A204.1 (cell line): ENCODE data around the gene LOXHD1.

Experiments used
- FAIRE-seq: peaks from 2 replicates; lab custom pipeline; 2012; peaks lifted over from hg19 to GRCh38; lab: Jason Lieb, UNC

Gene LOXHD1

GRCh38 chr18:46574000-46574742, 82.8 kb downstream of the LOXHD1 start:
- no peak for FAIRE-seq

DNA sequence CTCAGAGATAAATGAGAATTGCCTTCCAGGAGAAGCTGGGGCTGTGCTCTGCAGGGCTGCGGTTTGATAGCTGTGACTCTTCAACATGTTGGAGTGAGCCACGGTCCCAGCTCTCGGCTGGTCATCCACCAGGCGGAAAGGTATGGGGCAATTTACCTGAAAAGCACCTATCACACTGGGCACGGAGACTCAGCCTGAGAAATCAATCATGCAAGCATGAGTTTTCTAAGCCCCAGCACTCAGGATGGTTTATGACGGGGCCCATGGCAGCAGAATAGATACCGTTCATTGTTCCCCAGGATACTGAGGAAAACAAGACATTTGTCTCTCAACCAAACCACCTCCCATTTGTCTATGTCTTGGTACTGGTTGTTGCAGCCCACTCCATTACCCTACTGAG, 83.9 kb downstream of the LOXHD1 start:
- FAIRE-seq: no peak

DNA sequence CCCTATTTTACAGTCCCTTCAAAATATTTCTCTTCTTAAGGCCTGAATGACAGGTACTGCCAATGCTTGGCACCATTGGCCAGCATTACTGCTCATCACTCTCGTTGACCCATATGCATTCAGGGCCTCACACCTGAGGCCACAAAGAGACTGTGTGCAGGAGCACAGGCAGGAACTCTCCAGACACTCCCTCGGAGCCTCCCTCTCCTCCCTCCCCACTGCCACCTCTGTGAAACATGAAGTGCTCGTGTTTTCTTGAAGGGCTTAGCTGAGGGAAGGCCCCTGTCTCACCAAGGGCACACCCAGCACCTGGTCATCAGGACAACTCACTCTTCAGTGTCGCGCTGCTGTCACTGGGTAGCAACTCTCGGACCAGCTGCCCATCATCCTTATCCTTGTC, 85.3 kb downstream of the LOXHD1 start:
- FAIRE-seq: no peak

DNA sequence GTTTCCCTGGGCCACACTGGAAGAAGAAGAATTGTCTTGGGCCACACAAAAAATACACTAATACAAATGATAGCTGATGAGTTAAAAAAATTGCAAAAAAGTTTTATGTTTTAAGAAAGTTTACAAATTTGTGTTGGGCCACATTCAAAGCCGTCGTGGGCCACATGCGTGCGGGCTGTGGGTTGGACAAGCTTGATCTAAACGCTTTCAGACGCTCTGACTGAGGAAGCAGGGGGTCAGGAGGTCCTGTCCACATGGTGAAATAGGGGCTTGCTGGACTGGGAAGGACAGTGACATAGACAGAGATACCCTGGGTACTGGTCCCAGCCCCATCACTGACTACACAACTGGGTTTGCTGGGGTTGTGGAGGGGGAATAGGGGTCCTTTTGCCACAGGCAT, 86.4 kb downstream of the LOXHD1 start:
- no peak for FAIRE-seq

DNA sequence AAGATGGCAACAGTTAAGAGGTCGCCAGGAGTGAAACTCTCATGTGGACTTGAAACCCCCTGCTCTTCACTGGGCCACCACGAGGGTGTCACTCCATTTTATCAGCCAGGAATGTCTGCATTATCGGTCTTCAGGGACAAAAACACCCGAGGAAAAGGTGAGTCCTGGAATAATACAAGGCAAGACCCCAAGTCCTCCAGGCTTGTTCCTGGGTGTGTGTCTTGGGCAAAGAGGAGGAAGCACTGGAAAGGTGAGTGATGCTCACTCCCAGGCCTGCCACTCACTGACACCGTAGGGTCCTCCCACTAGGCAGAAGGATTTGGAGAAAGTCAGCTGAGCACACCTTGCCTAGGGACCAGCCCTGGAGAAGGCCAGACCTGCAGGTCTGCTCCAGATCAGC, 86.9 kb downstream of the LOXHD1 start:
- no peak for FAIRE-seq

- no peak for FAIRE-seq
These were observed 87.8 kb downstream of the LOXHD1 start for GRCh38 chr18:46569211-46569610.

DNA sequence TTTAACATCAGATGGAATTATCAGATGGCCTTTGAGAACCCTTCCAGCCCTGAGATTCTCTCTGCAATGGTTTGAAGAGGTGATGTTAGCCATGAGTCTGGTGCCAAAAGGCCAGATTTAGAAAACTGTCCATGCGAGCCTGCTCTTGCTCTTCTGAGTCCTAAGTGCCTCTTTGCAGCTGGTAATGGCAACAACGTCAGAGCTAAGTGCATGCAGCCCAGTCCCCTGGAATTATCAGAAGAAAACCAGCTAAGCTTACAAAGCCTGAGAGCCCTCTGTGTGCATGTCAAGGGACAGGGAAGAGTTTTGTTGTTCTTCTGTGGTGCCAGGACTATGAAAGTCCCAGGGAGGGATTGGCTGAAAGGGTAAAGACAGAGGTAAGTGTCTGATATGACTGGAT, 89.8 kb downstream of the LOXHD1 start:
- no peak for FAIRE-seq

DNA sequence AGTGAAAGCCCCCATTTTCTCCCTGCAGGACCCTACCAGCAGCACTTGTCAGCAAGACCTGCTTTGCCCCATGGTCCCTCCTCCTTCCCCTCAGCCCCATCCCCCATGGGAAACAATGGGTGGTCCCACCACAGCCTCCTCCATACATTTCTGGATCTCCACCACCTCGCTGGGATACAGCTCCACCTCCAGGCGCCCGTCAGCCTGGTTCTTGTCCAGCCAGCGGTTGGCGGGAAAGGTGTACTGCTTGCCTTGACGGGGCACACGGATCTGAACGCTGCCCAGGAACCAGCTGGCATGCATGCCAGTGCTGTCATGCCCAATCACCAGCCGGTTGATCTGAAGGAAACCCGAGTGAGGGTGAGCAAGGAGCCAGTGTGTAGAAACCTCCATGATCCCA, 90.9 kb downstream of the LOXHD1 start:
- no peak for FAIRE-seq

- no peak for FAIRE-seq
These were observed 91.8 kb downstream of the LOXHD1 start for GRCh38 chr18:46565256-46565655.

DNA sequence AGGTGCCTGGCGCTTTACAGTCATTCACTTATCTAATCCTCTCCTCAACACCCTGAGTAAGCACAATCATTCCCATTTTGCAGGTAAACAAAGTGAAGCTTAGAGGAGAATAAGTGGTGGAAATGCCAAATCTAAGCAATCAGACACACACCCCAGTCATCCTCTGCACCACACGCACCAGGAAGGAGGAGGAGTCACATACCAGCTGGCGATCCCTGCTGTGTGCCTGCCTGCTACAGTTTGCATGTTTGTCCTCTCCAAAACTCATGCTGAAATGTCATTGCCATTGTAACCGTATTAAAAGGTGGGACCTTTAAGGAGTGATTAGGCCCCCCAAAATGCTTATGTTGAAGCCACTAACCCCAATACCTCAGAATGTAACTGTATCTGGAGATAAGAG, 93.7 kb downstream of the LOXHD1 start:
- no peak for FAIRE-seq

- no peak for FAIRE-seq
These were observed 94.3 kb downstream of the LOXHD1 start for GRCh38 chr18:46562674-46563192.

DNA sequence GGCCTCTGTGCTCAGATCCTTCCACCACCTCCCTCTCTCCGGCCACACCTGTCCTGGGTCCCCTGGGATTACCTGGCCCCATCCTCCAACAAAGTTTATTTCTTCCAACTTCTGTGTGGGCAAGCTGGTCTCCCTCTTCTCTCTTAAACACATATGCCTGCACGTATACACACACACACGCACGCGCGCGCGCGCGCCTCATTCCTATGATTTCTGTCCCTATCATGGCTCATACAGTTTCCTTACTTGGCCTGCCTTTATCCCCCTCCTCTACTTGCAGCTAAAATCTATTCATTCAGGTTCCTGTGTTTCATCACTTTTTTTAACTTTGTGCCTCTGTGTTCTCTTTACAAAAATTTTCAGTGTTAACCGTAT, 96.4 kb downstream of the LOXHD1 start:
- FAIRE-seq: no peak

- FAIRE-seq: no peak
These were observed 96.9 kb downstream of the LOXHD1 start for GRCh38 chr18:46559946-46560670.

DNA sequence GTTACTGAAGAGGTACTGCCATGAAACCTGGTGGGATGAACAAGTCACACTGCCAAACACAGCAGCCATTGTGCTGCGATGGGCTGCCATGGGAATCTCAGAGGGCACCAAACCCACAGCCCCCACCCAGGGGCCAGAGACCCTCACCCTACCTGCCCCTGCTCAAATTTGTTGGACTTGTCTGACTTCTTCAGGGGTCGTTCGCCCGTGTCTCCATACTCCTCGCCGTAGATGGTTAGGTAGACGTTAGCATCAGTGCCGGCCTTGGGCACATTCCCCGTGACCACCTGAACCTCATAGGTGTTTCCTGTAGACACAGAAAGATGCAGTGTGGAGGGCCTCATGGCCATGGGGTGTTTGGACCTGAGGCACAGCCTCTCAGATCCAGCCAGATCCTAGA, 97.7 kb downstream of the LOXHD1 start:
- FAIRE-seq: no peak

DNA sequence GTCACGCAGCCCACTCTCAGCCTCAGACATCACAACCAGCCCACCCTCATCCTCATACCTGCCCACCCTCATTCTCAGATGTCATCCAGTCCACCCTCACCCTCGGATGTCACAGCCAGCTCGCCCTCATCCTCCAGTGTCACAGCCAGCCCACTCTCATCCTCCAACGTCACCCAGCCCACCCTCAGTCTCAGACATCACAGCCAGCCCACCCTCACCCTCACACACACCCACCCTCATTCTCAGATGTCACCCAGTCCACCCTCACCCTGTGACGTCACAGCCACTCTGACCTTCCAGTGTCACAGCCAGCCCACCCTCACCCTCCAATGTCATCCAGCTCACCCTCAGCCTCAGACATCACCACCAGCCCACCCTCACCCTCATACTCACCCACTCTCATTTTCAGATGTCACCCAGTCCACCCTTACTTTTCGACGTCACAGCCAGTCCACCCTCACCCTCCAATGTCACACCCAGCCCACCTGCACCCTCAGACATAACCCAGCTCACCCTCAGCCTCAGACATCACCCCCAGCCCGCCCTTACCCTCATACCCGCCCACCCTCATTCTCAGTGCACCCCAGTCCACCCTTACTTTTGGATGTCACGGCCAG, 100.3 kb downstream of the LOXHD1 start:
- FAIRE-seq: no peak

DNA sequence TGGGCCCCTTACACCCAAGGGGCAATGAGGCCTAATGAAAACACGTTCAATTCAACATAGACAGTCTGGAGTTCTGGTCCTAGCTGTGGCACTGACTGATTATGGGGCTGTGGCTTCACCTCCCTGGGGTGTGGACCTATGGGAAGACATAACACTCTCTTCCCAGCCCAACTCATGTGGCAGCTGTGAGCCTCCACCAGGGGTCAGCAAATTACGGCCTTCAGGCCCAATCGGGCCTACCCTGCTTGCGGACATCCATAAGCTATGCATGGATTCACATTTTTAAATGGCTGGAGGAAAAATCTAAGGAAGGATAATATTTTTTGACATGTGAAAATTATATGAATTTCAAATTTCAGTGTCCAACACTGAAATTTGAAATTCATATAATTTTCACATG, 101.3 kb downstream of the LOXHD1 start:
- no peak for FAIRE-seq

- no peak for FAIRE-seq
These were observed 101.8 kb downstream of the LOXHD1 start for GRCh38 chr18:46555213-46555612.

GRCh38 chr18:46554406-46555080, 102.5 kb downstream of the LOXHD1 start:
- FAIRE-seq: no peak

- FAIRE-seq: no peak
These were observed 106.4 kb downstream of the LOXHD1 start for GRCh38 chr18:46550609-46551008.

- no peak for FAIRE-seq
These were observed 109.5 kb downstream of the LOXHD1 start for GRCh38 chr18:46547520-46547919.

- no peak for FAIRE-seq
These were observed 110.8 kb downstream of the LOXHD1 start for GRCh38 chr18:46546111-46546640.

DNA sequence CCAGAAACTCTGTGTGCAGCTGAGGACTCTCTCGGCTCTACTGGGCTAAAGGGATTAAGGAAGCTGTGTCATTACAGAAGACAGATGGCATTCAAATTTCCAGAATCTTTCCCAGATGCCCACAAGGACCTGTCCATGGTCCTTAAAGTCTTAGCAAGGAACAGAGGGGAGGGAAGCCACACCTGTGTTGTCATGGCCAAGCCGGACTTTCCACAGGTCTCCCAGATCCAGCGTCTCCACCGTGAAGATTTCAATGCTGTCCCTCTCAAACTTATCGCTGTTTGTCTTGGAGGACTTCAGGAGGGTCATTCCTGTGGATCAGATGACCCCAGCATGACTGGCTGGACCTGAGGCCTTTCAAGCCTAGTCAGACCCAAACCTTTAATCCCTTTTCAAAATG, 114.5 kb downstream of the LOXHD1 start:
- no peak for FAIRE-seq
